Superior temporal gyrus (tissue), 1 donor: Measurements from ENCODE around the gene BOLA2B.

Experiments used
- DNase-seq: peaks from one replicate; pipeline ENCODE4 v3.0.0-alpha.2; 2016; ENCODE audit errors: extremely low spot score

BOLA2B gene

GRCh38 chr16:30143347-30143702 lies 50.1 kb downstream of the BOLA2B start:
- DNase-seq: no peak
